A673 (cell line): ENCODE data around the gene UBASH3A. TPM values are rescaled to one million over a fixed set of nuclear protein-coding genes. Genes with fewer than 3 reads are reported as not detected.

Experiments used
- BruUV-seq: library from RNA; stranded (reverse); fragments of 400-500 nt; replicated peaks from 2 replicates; lab custom pipeline; 2021; lab: Mats Ljungman, UMichigan
- CTCF ChIA-PET: fragments of 300-600 bp; sonication (Branson Sonifier 250); formaldehyde crosslinking; loops from one replicate; lab custom pipeline; 2022; ENCODE audit warnings: antibody characterized with exemption; lab: Charles Lee
- POLR2A ChIA-PET: fragments of 300-600 bp; sonication (Branson Sonifier 250); formaldehyde crosslinking; loops from one replicate; lab custom pipeline; 2022; ENCODE audit warnings: antibody characterized with exemption; ENCODE audit not compliant: low non-redundant PET; lab: Charles Lee
- DNase-seq: peaks from one replicate; pipeline ENCODE4 v3.0.0-alpha.2; 2015; ENCODE audit warnings: low spot score
- H3K27ac ChIP-seq: fragments of 200-600 bp; sonication (generic); 2 replicates; pipeline ENCODE4 v1.5.1; 2016; ENCODE audit warnings: mixed run types, low read depth, mild to moderate bottlenecking, mixed read lengths, antibody characterized with exemption, low read length; ENCODE audit not compliant: poor library complexity, severe bottlenecking
- H3K27me3 ChIP-seq: fragments of 200-600 bp; sonication (generic); replicated peaks from 2 replicates; pipeline ENCODE4 v1.6.1; 2017; ENCODE audit warnings: mixed run types, low read depth, mild to moderate bottlenecking, mixed read lengths, antibody characterized with exemption, low read length; ENCODE audit not compliant: insufficient read depth, poor library complexity
- H3K36me3 ChIP-seq: fragments of 200-600 bp; sonication (generic); 2 replicates; pipeline ENCODE4 v1.6.1; 2016; ENCODE audit warnings: mixed run types, mild to moderate bottlenecking, mixed read lengths, antibody characterized with exemption, low read length; ENCODE audit not compliant: insufficient read depth, poor library complexity, severe bottlenecking
- H3K4me1 ChIP-seq: fragments of 200-600 bp; sonication (generic); 2 replicates; pipeline ENCODE4 v1.6.1; 2017; ENCODE audit warnings: mixed run types, mild to moderate bottlenecking, mixed read lengths, antibody characterized with exemption, low read length; ENCODE audit not compliant: insufficient read depth, poor library complexity, severe bottlenecking
- H3K4me3 ChIP-seq: fragments of 200-600 bp; sonication (generic); 2 replicates; pipeline ENCODE4 v1.5.1; 2016; ENCODE audit warnings: low read depth, mixed run types, mild to moderate bottlenecking, mixed read lengths, low read length; ENCODE audit not compliant: poor library complexity, severe bottlenecking
- H3K9me3 ChIP-seq: fragments of 200-600 bp; sonication (generic); 2 replicates; pipeline ENCODE4 v1.6.1; 2016; ENCODE audit warnings: mixed run types, low read depth, mild to moderate bottlenecking, mixed read lengths, antibody characterized with exemption, low read length; ENCODE audit not compliant: poor library complexity, severe bottlenecking
- EZH2 ChIP-seq: fragments of 200-600 bp; sonication (generic); IDR thresholded peaks from 2 replicates; pipeline ENCODE4 v1.6.1; 2017; ENCODE audit warnings: borderline replicate concordance, low read depth, mild to moderate bottlenecking, mixed read lengths, antibody characterized with exemption, low read length; ENCODE audit not compliant: poor library complexity, severe bottlenecking
- intact Hi-C: fragments of 100-400 bp; cut with micrococcal nuclease; formaldehyde crosslinking; loops from one replicate; pipeline ENCODE4 v1.10.0; 2022; ENCODE audit not compliant: unreplicated experiment
- total RNA-seq: library from RNA; stranded (reverse); gene quantifications from 2 replicates; pipeline ENCODE4 v1.2.3, GENCODE V29; 2021
- TF ChIP-seq, protein P1 (sequence below): fragments of 300-800, 200-600 bp; sonication (generic); conservative IDR thresholded peaks from 2 replicates; pipeline ENCODE4 v1.5.1; 2017; ENCODE audit warnings: low read depth, mild to moderate bottlenecking, antibody characterized with exemption, low read length, moderate library complexity, mixed read lengths

The UBASH3A gene
- total RNA-seq, 1 experiment from 2014 or later = not detected

DNA sequence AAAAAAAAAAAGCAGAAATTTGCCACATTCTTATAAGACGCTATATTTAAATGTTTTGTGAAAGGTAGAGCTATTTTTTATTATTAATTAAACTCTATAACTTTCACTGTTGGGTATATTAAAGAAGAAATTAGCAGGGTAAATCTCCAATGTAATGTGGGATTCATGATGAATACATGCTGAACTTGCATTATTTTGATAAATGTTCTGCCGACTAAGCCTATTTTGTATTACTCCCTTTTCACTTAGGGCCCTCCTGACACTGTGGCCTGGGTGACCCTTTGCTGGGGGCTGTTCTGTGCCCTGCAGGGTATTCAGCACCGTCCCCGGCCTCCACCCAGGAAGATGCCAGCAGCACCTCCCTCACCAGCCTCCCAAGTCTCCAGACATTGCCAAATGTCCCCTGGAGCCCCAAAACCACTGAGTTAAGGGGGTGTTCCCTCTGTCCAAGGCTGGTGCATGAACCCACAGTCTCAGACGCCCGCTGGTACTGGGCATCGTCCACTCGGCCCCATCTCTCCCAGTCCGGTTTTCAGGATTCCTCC is 69.9 kb downstream of the UBASH3A start:
- ChIA-PET CTCF (no interaction called here), POLR2A (no interaction called here)
- no peak overlapping the region for H3K27ac ChIP-seq
- H3K4me3 ChIP-seq = no peak overlapping the region
- peaks cover 7% of the 10 kb centered on the region for H3K4me1 ChIP-seq
- H3K9me3 ChIP-seq = no peaks in the 10 kb centered on the region
- no peaks in the 10 kb centered on the region for H3K27me3 ChIP-seq
- no TSS peak for BruUV-seq
- H3K36me3 ChIP-seq = no peaks in the 10 kb centered on the region
- DNase-seq = no peak
- TF ChIP-seq, protein P1, sequence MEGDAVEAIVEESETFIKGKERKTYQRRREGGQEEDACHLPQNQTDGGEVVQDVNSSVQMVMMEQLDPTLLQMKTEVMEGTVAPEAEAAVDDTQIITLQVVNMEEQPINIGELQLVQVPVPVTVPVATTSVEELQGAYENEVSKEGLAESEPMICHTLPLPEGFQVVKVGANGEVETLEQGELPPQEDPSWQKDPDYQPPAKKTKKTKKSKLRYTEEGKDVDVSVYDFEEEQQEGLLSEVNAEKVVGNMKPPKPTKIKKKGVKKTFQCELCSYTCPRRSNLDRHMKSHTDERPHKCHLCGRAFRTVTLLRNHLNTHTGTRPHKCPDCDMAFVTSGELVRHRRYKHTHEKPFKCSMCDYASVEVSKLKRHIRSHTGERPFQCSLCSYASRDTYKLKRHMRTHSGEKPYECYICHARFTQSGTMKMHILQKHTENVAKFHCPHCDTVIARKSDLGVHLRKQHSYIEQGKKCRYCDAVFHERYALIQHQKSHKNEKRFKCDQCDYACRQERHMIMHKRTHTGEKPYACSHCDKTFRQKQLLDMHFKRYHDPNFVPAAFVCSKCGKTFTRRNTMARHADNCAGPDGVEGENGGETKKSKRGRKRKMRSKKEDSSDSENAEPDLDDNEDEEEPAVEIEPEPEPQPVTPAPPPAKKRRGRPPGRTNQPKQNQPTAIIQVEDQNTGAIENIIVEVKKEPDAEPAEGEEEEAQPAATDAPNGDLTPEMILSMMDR = no peak
- TF ChIP-seq EZH2 = no peak
- intact Hi-C loops = no loop called here

DNA sequence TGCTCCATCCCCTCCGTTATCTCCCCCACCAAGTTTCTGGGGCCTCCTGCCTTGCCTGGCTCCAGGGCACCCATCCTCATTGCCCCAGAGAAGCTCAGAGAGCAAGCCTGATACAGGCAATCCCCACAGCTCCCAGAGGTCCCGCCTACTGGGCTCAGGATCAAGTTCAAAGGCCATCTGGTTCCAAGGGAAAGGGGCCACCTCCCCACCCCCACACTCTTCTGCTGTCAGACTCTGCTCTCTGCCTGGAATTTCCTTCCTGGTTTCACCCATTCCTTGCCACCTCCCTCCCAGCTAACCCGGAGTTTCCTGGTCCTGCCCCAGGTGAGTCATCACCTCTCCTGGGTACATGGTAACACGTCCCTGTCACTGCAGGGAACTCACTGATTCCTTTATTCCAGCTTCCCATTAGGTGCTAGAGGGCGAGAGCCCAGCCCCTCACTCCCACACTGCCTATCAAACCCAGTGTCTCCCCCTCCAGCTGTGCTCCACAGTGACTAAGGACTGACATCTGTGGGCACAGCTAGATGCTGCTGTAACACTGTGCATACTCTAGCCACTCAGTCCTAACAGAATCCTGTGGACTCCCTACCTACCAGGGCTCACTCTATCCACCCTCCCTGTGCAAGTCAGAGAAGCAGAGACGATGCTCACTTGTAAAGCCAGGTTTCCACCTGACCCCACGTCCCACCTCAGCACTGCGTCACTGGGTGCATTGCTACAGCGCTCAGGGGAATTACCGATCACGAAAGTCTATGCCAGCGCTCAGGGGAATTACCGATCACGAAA is 70.5 kb downstream of the UBASH3A start:
- intact Hi-C loops = no loop called here
- Histone ChIP-seq H3K36me3 (no peaks in the 10 kb centered on the region), H3K9me3 (no peaks in the 10 kb centered on the region), H3K27me3 (no peaks in the 10 kb centered on the region), H3K27ac (no peak overlapping the region), H3K4me1 (peaks cover under 1% of the 10 kb centered on the region), H3K4me3 (no peak overlapping the region)
- TF ChIP-seq, protein P1 = no peak
- TF ChIP-seq EZH2 = no peak
- BruUV-seq = no TSS peak
- POLR2A ChIA-PET = no interaction called here
- DNase-seq = peak; percentile 39
- CTCF ChIA-PET = no interaction called here

DNA sequence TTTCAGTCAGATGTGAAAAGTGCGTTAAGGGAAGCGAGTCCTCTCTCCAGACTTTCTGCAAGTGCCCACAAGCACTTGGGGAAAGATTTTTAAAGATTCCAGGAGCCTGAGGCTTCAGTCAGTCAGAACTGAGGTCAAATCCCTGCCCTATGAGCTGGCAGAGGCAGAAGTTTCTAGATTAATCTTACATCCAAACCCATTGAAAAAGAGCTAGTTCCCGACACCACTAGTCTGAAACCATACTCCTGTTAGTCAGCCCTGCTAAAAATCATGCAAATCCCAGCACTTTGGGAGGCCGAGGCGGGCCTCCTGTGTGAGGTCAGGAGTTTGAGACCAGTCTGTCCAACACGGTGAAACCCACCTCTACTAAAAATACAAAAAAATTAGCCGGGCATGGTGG is 71.3 kb downstream of the UBASH3A start:
- CTCF ChIA-PET = interaction anchor here (0.6 kb wide), 1 partner anchor 13 kb away, joined by 6 read pairs; no protein-coding TSS in a partner anchor
- BruUV-seq = no TSS peak
- Histone ChIP-seq H3K4me1 (no peaks in the 10 kb centered on the region), H3K36me3 (no peaks in the 10 kb centered on the region), H3K9me3 (no peaks in the 10 kb centered on the region), H3K27ac (no peak overlapping the region), H3K27me3 (no peaks in the 10 kb centered on the region), H3K4me3 (no peak overlapping the region)
- no peak for TF ChIP-seq EZH2
- TF ChIP-seq, protein P1 = no peak
- intact Hi-C loops = no loop called here
- DNase-seq = no peak
- POLR2A ChIA-PET = interaction anchor here (0.7 kb wide), 1 partner anchor 16 kb away, joined by 6 read pairs; no protein-coding TSS in a partner anchor
